NCI-H526 (cell line): ENCODE results near the gene GCLM.
"Not testable (repeated sequence)": the region's sequence is repeated elsewhere in the genome, so short reads cannot be mapped to it uniquely, and the experiment has no call there.

ENCODE experiments used
- DNase-seq, 2 experiments: peaks; one replicate each; lab custom pipeline; 2025; lab: John Stamatoyannopoulos, UW

The GCLM gene

DNA sequence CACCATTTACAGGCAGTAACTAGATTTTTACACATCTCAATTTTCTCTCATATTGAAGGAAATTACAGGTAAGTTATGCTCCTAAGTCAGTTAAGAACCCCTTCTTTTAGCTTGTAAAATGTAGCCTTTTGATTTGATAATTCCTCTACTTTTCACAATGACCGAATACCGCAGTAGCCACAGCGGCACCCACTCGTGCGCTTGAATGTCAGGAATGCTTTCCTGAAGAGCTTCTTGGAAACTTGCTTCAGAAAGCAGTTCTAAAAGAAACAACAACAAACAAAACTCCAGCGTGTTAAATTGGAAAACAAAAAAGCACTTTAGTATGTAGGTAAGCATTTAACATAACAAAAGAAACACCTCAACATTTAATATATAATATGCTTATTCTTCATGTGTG, 20.3 kb downstream of the GCLM start:
- DNase-seq: no peak

DNA sequence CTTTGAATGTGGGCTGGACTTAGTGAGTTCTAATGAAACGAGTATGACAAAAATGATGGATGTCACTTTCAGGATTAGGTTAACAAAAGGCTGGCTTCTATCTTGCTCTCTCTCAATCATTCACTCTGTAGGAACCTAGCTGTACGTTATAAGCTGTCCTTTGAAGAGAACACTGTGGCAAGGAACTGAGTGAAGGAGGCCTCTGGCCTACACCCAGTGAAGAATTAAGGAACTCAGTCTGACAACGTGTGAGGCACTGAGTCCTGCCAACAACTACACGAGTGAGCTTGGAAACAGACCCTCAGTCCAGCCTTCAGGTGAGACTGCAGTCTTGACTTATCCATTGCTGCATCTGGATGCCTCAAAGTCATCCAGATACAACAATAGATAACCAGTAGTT, 27.0 kb downstream of the GCLM start:
- DNase-seq: no peak

DNA sequence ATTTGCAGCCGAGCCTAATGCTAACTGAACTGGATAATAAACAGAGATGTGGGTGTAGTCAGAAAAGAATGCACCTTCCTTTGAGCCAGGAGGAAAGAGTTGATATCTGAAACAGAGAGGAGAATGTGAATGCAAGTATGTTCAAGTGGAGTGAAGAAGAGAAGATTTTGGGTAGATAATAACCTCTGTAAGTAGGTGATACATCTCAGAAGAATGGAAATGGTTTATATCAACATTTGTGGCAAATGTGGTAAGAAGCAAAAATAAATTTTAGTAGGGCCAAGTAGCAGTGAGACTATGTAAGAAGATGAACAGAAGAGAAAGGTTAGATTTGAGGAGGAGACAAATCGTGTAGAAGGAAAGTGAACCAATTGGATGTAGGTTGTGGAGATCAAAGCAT, 28.5 kb downstream of the GCLM start:
- DNase-seq: no peak

DNA sequence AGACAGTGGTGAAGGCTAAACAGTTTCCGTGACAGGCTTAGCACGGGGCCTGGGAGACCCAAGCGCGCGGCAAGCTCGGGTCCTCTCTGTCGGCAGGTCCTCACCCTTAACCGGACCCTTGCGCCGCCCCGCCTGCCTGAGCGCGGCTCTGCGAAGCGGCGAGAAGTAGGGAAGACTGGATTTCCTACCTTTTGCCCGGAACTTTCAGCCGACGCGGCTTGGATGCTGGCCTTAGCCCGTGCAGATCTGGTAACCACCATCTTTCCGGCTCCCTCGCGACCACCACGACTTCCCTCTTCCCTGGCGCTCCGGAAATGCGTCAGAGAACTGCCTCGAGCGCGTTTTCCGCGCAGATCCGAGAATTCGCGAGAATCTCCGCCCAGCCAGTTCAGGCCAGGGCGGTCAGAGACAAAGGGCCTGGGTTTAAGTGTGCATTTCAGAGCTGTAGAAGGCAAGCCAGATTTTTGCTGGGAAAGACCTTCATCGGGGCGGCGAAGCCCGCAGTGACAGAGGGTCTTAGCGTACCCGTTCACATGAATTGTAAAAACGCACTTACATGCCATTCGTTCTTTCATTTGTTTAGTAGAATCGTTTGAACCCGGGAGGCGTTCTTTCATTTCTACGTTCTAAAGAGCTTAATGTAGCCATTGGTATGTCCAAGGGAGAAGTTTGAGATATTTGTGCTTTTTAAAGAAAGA, 30.2 kb downstream of the GCLM start, which contains the start of gene DNTTIP2:
Gene DNTTIP2 (minus strand): TSS at position 318 of the 698 bp plus-strand sequence. CDS start 58 bp downstream, at position 260.
- DNase-seq: peak; percentile 88 to 96

DNA sequence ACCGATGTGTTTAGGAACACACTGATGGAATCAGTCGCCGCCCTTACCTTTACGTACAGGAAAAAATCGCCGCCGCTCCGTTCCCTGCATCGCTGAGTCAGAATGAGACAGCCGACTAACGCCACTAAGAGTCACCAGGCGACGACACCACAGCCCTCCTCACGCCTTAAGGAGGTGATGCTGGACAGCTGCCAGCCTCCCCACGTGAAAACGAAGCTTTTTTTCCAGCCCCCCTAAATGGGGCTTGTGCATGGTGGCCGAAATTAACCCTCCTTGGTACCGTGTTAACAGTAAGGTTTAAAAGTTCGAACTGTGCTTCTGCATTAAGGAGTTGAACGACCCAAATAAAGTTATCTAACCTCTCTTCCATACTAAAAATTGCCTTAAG, 30.7 kb downstream of the GCLM start:
- DNase-seq: peak in 1 of 2 experiments; percentile 10

DNA sequence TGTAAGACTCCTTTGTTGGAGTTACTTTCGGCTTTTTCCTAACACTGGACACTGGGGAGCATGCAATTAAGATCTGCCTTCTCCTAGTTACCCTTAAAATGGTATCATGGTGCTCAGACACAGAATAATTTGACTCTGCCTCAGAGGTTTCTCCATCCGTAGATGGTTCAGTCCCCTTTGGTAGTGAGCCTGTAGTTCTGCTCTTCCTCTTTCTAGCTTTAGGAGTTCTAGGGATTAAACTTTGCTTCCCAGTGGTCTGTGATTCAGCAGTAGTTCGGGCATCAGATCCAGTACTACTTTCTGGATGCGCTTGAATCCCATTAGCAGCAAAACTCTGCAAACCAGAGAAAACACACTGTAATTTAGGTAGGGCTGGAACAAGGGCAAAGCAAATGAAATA, 31.7 kb downstream of the GCLM start:
- no peak for DNase-seq

DNA sequence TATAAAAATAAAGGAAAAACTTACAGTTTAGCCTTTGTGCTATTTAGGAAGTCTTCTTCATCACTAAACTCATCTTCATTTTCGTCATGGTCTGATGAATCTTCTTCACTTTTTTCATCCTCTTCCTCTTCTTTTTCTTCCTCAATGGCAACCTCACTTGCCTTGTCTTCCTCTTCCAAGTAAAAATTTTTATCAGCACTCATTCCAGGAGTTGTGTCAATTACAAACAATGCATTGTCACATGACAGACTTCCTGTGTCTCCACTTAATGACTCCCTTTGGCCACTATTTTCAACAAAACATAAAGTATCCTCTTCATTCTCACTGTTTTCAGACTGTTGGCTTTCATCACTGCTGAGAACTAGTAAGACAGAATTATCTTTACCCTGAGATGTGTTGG, 33.0 kb downstream of the GCLM start:
- DNase-seq: no peak

DNA sequence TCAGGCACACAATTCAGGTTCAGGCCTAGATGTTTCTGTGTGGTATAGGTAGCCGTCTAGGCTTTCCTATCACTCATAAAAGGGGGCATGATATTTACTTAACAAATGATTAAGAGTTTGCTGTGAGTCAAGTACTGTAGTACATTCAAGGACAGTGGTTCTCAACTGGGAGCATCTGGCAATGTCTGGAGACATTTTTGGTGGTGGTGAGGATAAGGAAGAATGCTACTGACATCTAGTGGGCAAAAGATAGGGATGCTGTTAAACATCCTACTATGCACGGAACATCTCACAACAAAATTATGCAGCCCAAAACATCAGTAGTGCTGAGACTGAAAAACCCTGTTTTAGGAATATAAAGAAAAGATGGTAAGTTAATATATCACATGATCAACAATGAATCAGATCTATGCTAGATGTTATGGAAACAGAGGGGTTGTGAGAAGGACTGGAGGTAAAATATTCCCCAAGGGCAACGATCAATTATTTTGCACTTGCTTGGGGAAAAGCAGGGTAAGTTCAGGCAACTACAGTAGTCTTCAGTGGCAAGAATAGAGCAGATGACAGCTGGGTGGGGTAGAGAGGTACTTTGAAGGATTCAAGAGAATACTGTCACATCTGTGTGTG, 35.1 kb downstream of the GCLM start:
- peak in 1 of 2 experiments; percentile 4 for DNase-seq

DNA sequence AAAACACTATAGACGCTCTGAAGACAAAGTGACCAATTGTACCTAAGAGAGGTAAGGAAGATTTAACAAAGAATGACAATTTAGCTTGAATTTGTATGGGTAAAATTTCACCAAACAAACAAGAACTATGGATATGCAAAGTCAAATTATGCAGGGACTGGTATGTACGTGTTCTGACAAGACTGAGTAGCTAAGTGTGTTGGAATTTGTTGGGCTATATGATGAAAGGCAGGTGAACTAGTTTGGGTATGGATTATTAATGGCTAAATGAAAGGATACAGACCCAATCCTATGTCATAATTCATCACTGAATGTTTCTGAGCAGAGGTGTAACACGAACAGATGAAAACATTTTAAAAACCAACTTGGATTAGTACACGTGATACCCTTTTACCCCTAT, 37.9 kb downstream of the GCLM start:
- DNase-seq: no peak

DNA sequence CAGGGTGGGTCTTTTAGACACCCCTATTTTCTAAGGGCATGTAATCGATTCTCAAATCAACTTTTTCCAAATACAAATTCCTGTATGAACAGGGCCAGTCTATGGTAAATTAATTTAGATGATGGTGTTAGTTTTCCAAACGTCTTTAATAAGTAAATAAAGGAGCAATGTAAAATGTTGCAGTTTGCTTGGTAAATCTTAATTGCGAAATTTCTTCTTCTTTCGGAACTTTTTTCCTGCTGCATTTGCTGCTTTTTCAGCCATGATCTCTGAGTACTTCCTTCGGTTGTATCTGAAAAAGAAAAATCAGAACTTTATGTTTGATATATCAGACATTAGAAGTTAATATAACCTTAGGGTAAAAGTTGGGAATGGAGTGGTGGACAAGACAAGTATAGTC, 39.6 kb downstream of the GCLM start:
- DNase-seq: no peak

DNA sequence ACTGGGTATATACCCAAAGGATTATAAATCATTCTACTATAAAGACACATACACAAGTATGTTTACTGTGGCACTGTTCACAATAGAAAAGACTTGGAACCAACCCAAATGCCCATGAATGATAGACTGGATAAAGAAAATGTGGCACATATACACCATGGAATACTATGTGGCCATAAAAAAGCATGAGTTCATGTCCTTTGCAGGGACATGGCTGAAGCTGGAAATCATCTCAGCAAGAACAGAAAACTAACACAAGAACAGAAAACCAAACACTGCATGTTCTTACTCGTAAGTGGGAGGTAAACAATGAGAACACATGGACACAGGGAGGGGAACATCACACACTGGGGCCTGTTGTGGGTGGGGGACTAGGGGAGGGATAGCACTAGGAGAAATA, 40.7 kb downstream of the GCLM start:
- DNase-seq: not testable (repeated sequence)

DNA sequence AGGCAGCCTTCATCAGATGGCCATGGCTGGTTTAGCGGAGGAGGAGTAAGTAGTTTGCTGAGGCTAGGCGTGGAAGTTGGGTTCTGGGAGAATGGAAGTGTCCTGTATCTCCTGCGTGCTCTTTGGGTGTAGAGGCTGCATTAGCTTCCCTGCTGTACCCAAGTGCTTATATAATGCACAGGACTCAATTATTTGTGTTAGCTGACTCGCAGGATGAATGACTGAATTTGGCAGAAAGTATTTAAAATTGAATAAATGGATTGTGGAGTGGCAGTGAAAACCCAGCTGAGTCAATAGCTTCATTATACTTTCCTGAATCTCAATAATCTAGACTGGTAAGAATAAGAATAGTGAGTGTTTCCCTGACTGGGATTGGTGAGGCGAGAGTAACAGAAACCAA, 44.0 kb downstream of the GCLM start:
- DNase-seq: no peak

DNA sequence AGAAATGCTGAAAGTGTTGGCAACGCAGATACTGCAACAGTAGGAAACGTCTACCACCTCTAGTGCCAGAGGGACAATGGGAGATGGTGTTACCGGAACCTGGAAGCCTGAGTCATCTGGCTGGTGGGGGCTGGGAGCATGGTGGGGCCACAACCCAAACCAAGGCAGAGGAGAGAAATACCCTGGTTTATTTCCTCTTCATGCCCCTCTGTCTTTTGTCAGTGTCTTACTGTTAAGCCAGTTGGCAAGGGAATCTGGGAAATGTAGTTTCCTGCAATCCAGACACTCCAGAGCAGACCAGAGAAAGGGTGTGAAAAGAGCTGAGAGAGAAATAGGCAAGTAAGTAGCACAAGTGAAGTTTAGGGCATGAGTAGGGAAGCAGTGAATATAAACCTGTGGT, 45.1 kb downstream of the GCLM start:
- DNase-seq: no peak

DNA sequence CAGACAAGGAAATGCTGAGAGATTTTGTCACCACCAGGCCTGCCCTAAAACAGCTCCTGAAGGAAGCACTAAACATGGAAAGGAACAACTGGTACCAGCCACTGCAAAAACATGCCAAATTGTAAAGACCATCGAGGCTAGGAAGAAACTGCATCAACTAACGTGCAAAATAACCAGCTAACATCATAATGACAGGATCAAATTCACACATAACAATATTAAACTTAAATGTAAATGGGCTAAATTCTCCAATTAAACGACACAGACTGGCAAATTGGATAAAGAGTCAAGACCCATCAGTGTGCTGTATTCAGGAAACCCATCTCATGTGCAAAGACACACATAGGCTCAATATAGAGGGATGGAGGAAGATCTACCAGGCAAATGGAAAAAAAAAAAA, 51.6 kb downstream of the GCLM start:
- not testable (repeated sequence) for DNase-seq

DNA sequence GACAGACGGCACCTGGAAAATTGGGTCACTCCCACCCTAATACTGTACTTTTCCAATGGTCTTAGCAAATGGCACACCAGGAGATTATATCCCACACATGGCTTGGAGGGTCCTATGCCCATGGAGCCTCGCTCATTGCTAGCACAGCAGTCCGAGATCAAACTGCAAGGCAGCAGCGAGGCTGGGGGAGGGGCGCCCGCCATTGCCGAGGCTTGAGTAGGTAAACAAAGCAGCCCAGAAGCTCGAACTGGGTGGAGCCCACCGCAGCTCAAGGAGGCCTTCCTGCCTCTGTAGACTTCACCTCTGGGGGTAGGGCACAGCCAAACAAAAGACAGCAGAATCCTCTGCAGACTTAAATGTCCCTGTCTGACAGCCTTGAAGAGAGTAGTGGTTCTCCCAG, 53.2 kb downstream of the GCLM start:
- DNase-seq: not testable (repeated sequence)

DNA sequence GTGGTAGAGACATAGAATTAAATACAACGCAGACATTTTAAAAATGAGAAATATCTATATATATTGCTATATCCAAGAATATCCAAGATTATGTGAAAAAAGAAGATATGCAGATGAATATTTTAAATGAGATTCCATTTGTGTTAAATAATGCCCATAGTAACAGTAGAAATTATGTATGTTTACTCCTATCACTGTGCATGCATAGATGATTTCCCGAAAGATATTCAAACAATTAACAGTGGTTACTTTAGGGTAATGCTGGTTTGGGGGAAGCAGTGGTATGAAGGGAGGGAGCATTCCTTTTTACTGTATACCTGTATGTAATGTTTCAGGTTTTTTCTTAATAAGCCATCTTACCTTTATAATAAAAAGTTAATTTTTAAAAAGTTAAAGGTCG, 55.3 kb downstream of the GCLM start:
- DNase-seq: no peak

DNA sequence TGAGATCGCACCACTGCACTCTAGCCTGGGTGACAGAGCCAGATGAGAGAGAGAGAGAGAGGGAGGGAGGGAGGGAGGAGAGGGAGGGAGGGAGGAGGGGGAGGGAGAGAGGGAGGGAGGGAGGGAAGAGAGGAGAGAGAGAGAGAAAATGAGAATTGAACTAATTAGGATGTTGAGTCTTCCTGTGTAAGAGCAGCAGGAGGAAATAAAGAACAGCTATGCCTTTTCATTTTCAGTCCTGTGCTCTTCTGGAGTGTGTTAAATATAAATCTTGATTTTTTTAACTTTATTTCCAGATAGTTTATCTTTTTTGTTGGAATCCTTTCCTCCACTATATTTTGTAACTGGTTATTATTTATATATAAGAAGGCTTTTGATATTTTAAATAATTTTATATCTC, 57.4 kb downstream of the GCLM start:
- DNase-seq: no peak

DNA sequence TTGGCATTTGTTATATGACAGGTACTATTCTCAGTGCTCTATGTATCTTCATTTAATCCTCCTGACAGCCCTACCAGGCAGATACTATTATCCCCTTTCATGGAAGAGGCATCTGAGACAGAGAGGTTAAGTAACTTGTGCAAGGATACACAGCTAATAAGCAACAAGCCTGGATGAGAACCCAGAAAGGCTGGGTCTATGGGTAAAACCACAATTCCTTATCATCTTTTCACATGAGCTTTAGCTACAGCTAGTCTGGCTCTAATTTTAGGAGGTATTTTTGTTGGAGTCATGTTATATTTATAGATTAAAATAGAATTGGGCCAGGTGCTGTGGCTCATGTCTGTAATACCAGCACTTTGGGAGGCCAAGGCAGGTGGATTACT, 57.9 kb downstream of the GCLM start:
- DNase-seq: no peak

DNA sequence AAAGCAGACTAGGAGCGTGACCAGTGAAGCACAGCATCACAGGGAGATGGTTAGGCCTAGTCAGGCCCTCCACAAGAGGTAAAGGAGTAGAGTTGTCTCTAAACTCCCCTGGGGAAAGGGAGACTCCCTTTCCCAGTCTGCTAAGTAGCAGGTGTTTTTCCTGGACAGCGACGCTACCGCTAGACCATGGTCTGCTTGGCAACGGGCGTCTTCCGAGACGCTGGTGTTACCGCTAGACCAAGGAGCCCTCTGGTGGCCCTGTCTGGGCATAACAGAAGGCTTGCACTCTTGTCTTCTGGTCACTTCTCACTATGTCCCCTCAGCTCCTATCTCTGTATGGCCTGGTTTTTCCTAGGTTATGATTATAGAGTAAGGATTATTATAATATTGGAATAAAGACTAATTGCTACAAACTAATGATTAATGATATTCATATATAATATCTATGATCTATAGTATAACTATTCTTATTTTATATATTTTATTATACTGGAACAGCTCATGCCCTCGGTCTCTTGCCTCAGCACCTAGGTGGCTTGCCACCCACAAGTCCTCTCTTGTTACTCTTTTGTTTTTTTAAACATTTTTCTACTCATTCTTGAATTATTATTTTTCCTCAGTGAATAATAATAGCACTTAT, 58.4 kb downstream of the GCLM start:
- DNase-seq: peak; percentile 74 to 75

DNA sequence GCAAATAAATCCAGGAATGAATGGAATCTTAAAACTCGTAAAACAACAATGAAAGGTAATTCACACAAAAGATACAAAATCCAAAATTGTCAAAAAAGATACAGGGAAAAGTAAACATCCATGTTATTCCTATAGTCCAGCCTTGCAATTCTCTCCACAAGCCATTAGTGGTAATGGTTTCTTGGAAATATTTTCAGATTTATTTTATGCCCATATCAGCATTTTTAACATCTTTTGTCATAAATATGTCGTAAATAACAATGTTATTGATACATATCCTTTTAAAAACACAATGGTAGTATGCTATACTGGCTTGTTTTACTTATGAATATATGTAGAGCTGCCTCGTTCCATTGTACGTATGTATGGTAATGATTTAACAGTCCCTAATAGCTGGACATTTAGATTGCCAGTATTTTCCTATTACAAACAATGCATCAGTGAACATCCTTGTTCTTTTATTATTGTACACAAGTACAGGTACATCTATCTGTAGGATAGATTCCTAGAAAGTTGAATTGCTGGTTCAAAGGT, 60.8 kb downstream of the GCLM start:
- no peak for DNase-seq

DNA sequence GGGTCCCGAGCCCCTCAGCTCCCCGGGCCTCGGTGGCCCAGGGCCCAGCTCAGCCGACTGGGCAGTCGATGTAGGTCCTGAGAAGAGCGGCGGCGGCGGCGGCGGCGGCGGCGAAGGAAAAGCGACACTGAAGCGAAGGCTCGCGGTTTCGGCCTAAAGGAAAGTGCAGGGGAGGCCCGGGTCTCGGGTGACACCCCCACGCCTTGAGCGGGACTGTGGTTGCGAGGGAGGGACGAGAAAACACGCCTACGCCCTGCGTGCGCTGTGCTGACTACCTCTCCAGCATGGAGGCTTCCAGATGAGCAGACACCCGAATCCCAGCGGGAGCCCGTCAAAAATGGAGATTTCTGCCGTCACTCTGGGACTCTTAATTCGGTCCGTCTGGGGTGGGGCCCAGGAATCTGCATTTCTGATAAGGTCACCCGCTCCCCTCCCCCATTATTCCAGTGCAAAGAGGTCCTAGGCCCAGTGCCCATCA, 61.4 kb downstream of the GCLM start:
- peak; percentile 72 to 86 for DNase-seq

DNA sequence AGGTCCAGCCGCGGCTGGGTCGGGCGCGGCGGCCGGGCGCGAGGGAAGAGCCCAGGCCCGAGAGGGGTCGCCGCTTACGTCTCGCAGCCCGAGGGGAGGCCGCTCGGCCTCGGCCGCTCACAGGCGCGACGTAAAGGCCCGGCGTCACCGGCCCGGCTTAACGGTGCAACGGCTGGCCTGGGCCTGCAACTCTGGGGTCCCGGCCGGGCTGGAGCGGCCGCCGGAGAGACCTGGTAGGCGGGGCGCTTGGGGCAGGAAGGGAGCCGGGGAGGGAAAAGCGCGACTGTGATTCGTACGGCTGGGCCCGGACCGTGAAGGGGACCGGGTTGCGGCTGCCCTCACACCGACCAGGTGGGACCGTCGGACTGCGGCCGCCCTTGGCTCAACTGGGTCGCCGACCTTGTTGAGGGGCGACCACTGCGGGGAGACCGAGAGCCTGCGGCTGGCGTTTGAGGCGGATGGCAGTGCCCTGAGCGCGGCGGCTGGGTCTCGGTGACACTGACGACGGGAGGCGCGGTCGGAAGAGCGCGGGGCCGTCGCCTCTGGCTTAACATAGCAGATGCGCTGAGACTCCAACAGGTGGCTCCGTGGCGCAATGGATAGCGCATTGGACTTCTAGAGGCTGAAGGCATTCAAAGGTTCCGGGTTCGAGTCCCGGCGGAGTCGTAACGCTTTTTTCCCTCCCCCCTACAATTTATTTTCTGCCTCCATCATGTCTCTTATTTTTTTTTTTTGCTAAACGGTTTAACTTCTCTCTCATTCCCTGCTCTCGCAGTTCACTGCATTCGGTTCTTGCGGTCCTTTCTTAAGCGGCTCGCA, 62.0 kb downstream of the GCLM start:
- peak; percentile 84 to 91 for DNase-seq
